Thoracic aorta endothelial cell (primary cell): ENCODE data around the gene SH3TC1. TPM values are rescaled to one million over a fixed set of nuclear protein-coding genes. Genes with fewer than 3 reads are reported as not detected.

Experiments used
- total RNA-seq: library from RNA; depleted of rRNA; stranded (reverse); fragments of >200 nt; gene quantifications from 2 replicates; pipeline ENCODE4 v1.2.3, GENCODE V29; 2012

Gene SH3TC1
- 124 and 155 TPM in 2 replicates for total RNA-seq

GRCh38 chr4:8198906-8199593, at the start of gene SH3TC1:
SH3TC1 (plus strand) TSS chr4:8199290; CDS start chr4:8205195, 5,905 bp downstream.

DNA sequence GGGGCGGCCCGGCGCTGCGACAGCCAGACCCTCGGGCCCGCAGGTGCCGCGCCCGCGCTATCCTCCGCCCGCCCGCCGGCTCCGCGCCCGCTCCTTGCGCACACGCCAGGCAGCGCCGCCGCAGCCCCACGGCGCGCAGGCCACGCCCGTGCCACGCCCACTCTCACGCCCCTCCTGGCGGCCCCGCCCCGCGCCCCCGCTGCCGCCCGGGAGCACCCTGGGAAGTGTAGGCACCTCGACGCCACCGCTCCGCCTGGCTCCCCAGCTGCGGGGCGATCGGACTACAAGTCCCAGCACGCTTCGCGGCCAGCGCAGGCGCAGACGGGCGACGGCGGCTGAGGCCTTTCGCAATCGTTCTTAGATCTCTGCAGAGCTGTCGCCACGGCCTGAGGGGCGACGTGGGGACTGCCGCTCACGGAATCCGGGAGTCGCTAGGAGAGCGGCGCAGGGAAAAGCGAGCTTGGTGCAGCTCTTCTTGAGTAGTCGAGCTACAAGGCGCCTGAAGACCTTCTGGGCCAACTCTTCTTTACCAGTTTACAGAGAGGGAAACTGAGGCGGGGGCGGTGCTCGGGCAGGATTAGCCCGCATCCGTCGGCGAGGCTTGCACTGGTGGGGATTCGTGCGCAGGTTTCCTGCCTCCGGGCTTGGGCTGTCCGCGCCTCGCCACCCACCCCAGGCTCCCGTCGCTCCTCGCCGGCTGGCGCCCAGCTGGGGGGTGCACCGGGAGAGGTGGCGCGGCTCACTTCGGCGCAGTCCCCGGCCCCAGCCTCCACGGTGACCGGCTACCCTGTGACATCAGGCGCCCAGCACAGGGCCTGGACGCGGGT, 40.2 kb upstream of the SH3TC1 start, which contains the start of gene ABLIM2:
Gene ABLIM2, minus strand, starts transcription at position 104 of the 827 bp plus-strand sequence. CDS start 124 bp downstream, outside the sequence.

GRCh38 chr4:8269535-8270417, 70.7 kb downstream of the SH3TC1 start, which contains the start of gene HTRA3:
HTRA3 (plus strand) TSS chr4:8269754; CDS start chr4:8269969, 215 bp downstream.

Other genes with a start within 250 kb of the SH3TC1 start
- gene ABLIM2, start 40.5 kb upstream of the SH3TC1 start, total RNA-seq, result 0.36 and 0.80 TPM in 2 replicates
- 1.9 and 3.9 TPM in 2 replicates for gene HTRA3, start 70.5 kb downstream of the SH3TC1 start, total RNA-seq
- 26.5 and 35.4 TPM in 2 replicates for gene ACOX3, start 241.4 kb downstream of the SH3TC1 start, total RNA-seq
- gene TRMT44, start 241.5 kb downstream of the SH3TC1 start, total RNA-seq, result 18.1 and 20.5 TPM in 2 replicates